Panc1 (cell line): Measurements from ENCODE around the gene SH3BP2.

Experiments
- CTCF ChIP-seq: fragments of 450-650 bp; IDR thresholded peaks from 2 replicates; pipeline ENCODE4 v1.5.1; 2017; ENCODE audit warnings: mild to moderate bottlenecking
- POLR2AphosphoS5 ChIP-seq: IDR thresholded peaks from 2 replicates; pipeline ENCODE4 v1.6.1; 2012; ENCODE audit warnings: mild to moderate bottlenecking, low read depth, low read length, moderate library complexity
- REST ChIP-seq, 2 experiments: IDR thresholded peaks; 2 replicates each; pipeline ENCODE4 v1.6.1; 2011 to 2012; ENCODE audit warnings: low read depth in 2 of 2, control low read depth in 1 of 2, low read length in 1 of 2, mild to moderate bottlenecking in 1 of 2, moderate library complexity in 1 of 2; ENCODE audit not compliant: insufficient read depth in 1 of 2
- TCF7L2 ChIP-seq: IDR thresholded peaks from 2 replicates; pipeline ENCODE4 v1.6.1; 2011; ENCODE audit warnings: mild to moderate bottlenecking, low read depth, low read length, inconsistent platforms

- no peak for TF ChIP-seq CTCF
- TF ChIP-seq REST (IDR thresholded peaks at IDR 0.05; ENCODE audit: insufficient read depth in 1 of 2, low read depth in 2 of 2, low read length in 1 of 2): no peak
- no peak for TF ChIP-seq POLR2AphosphoS5
- no peak for TF ChIP-seq TCF7L2
Observed at GRCh38 chr4:2796849-2797544, 4.1 kb downstream of the SH3BP2 start.
